GM10266 (cell line): Measurements from ENCODE around the gene KIAA0753.

ENCODE experiments used
- DNase-seq: peaks from one replicate; pipeline ENCODE4 v3.0.0; 2012; ENCODE audit errors: extremely low spot score
- TF ChIP-seq, protein P1 (sequence below): IDR thresholded peaks from 2 replicates; pipeline ENCODE4 v1.5.1; 2012; ENCODE audit warnings: mild to moderate bottlenecking, low read depth; ENCODE audit not compliant: control insufficient read depth, insufficient read depth; ENCODE audit errors: missing control alignments

KIAA0753 gene

GRCh38 chr17:6536053-6536452 is 104.5 kb downstream of the KIAA0753 start:
- TF ChIP-seq, protein P1, sequence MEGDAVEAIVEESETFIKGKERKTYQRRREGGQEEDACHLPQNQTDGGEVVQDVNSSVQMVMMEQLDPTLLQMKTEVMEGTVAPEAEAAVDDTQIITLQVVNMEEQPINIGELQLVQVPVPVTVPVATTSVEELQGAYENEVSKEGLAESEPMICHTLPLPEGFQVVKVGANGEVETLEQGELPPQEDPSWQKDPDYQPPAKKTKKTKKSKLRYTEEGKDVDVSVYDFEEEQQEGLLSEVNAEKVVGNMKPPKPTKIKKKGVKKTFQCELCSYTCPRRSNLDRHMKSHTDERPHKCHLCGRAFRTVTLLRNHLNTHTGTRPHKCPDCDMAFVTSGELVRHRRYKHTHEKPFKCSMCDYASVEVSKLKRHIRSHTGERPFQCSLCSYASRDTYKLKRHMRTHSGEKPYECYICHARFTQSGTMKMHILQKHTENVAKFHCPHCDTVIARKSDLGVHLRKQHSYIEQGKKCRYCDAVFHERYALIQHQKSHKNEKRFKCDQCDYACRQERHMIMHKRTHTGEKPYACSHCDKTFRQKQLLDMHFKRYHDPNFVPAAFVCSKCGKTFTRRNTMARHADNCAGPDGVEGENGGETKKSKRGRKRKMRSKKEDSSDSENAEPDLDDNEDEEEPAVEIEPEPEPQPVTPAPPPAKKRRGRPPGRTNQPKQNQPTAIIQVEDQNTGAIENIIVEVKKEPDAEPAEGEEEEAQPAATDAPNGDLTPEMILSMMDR: no peak
- no peak for DNase-seq

GRCh38 chr17:6534846-6535514 is 105.5 kb downstream of the KIAA0753 start:
- no peak for DNase-seq
- TF ChIP-seq, protein P1: no peak

DNA sequence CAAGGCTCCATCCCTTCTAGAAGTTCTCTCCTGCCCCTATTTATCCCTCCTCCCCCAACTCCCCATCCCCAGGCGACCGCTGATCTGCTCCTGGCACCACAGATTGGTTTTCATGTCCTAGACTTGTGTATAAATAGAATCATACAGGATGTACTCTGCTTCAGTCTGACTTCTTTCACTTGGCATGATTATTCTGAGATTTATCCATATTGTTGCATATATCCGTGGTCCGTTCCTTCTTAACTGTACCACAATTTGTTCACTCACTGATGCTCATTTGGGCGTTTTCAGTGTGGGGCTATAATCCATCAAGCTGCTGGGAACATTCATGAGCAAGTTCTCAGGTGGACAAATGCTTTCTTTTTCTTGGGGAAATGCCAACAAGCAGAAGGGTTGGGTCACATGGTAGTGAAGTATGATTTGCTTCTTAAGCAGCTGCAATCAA is 108.0 kb downstream of the KIAA0753 start:
- no peak for DNase-seq
- TF ChIP-seq, protein P1: no peak

DNA sequence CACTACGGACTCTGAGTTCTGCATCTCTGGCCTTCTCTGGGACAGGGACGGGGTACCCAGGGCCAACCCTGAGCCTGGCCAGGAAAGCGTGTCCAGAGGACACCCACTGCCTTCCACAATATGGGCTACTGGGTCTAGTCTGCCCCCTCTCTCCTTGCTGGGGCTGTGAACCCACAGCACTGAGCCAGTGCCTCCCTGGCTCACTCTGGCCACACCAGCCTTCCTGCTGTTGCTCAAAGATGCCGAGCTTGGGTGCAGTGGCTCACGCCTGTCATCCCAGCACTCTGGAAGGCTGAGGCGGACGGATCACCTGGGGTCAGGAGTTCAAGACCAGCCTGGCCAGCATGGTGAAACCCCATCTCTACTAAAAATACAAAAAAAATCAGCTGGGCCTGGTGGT is 108.9 kb downstream of the KIAA0753 start:
- TF ChIP-seq, protein P1: no peak
- no peak for DNase-seq

DNA sequence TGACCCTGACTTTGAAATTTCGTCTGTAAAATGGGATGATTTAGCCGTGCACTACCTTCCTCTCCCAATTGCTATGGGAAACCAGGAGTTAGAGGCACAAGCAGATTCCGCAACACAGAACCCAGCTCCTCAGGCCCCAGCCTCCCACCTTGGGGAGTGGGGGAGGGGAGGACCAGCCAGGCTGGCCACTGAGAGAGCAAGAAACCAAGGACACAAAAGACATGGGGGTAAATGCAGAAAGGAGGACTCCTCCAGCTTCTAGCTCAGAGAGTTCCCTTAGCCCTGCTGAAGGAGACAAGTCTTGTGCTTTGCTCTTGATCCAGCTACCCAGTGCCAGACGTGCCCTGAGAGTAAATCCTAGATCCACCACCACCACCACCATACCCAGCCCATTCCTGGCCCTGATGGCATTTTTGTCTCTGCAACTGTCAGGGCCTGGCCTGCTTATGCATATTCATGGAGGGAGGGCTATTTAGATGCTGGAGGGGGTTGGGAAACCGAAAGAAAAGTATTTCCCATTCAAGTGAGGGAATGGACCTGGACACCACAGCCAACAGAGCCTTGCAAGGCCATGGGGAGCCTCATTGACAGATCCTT is 110.1 kb downstream of the KIAA0753 start:
- TF ChIP-seq, protein P1: no peak
- DNase-seq: no peak

DNA sequence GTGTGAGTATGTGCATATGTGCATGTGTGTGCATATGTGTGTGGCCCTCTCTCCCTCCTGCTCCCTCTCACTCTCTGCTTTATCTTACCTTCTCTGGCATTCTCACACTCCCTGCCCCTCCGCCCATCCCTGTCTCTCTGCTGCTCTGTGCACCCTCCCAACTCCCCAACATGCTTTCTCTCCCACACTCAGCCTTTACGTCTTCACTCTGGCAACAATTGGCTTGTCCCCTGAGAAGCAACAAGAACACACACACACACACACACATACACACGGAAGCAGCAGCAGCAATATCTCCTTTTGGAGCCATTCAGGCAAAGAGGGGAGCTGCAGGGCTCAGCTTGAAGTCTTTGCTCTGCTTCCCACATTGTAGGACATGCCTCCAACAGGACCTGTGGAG is 112.0 kb downstream of the KIAA0753 start:
- DNase-seq: no peak
- TF ChIP-seq, protein P1: no peak
